Gastroesophageal sphincter (tissue), 3 donors: Measurements from ENCODE around the gene ZBTB47.

ENCODE experiments used
- CTCF ChIP-seq, 4 experiments: fragments of 200-600 bp in 2 of 4; fragments of 450-650 bp in 2 of 4; sonication (generic) in 1 of 4; IDR thresholded peaks; one replicate each; pipeline ENCODE4 v1.5.1; 2017 to 2019; ENCODE audit warnings: antibody characterized with exemption in 4 of 4, mild to moderate bottlenecking in 2 of 4, moderate library complexity in 2 of 4
- EP300 ChIP-seq: sonication (generic); formaldehyde crosslinking; IDR thresholded peaks from one replicate; pipeline ENCODE4 v1.6.1; 2017; ENCODE audit warnings: antibody characterized with exemption, mild to moderate bottlenecking
- POLR2A ChIP-seq, 2 donors: fragments of 450-650 bp; IDR thresholded peaks; one replicate each; pipeline ENCODE4 v1.6.1; 2017; ENCODE audit warnings: antibody characterized with exemption in 2 of 2, mild to moderate bottlenecking in 2 of 2, moderate library complexity in 1 of 2

- TF ChIP-seq CTCF (IDR thresholded peaks at IDR 0.05): no peak
- no peak for TF ChIP-seq POLR2A (IDR thresholded peaks at IDR 0.05)
- no peak for TF ChIP-seq EP300
These were observed 59.3 kb downstream of the ZBTB47 start for GRCh38 chr3:42712688-42713372.
